H9 (cell line): Measurements from ENCODE around the gene MCM10. TPM values are rescaled to one million over a fixed set of nuclear protein-coding genes. Genes with fewer than 3 reads are reported as not detected.

Source experiments
- DNase-seq: peaks from one replicate; pipeline ENCODE4 v3.0.0-alpha.2; 2017
- H2AFZ ChIP-seq: one replicate; pipeline ENCODE4 v1.6.1; 2013; ENCODE audit warnings: mild to moderate bottlenecking, low read length, control low read depth, moderate library complexity
- H2AK5ac ChIP-seq: 2 replicates; pipeline ENCODE4 v1.6.1; 2013; ENCODE audit warnings: low read length, control low read depth, mixed read lengths; ENCODE audit not compliant: insufficient read length
- H2BK120ac ChIP-seq: one replicate; pipeline ENCODE4 v1.6.1; 2013; ENCODE audit warnings: low read depth, mild to moderate bottlenecking, low read length, control low read depth, inconsistent platforms; ENCODE audit not compliant: poor library complexity, severe bottlenecking
- H2BK12ac ChIP-seq: 2 replicates; pipeline ENCODE4 v1.6.1; 2013; ENCODE audit warnings: low read length, control low read depth, mixed read lengths, low read depth; ENCODE audit not compliant: insufficient read length
- H2BK15ac ChIP-seq: 2 replicates; pipeline ENCODE4 v1.6.1; 2013; ENCODE audit warnings: low read depth, low read length, control low read depth
- H2BK20ac ChIP-seq: one replicate; pipeline ENCODE4 v1.6.1; 2013; ENCODE audit warnings: low read depth, mild to moderate bottlenecking, low read length, control low read depth, inconsistent platforms; ENCODE audit not compliant: poor library complexity, severe bottlenecking
- H2BK5ac ChIP-seq: 2 replicates; pipeline ENCODE4 v1.6.1; 2013; ENCODE audit warnings: low read length, control low read depth, mixed read lengths; ENCODE audit not compliant: insufficient read length
- H3K14ac ChIP-seq: 2 replicates; pipeline ENCODE4 v1.6.1; 2013; ENCODE audit warnings: low read length, control low read depth; ENCODE audit not compliant: insufficient read depth
- H3K18ac ChIP-seq: 2 replicates; pipeline ENCODE4 v1.6.1; 2013; ENCODE audit warnings: low read depth, mild to moderate bottlenecking, mixed read lengths, low read length, control low read depth; ENCODE audit not compliant: insufficient read length
- H3K23ac ChIP-seq: 2 replicates; pipeline ENCODE4 v1.6.1; 2013; ENCODE audit warnings: low read length, control low read depth, mixed read lengths, low read depth; ENCODE audit not compliant: insufficient read length
- H3K23me2 ChIP-seq: 2 replicates; pipeline ENCODE4 v1.6.1; 2013; ENCODE audit warnings: low read depth, mild to moderate bottlenecking, mixed read lengths, low read length, control low read depth; ENCODE audit not compliant: insufficient read length, poor library complexity, severe bottlenecking
- H3K27ac ChIP-seq: 2 replicates; pipeline ENCODE4 v1.5.1; 2013; ENCODE audit warnings: low read length, control low read depth, mixed read lengths, low read depth; ENCODE audit not compliant: insufficient read length
- H3K27me3 ChIP-seq: 2 replicates; pipeline ENCODE4 v1.6.1; 2013; ENCODE audit warnings: low read length, control low read depth, inconsistent platforms; ENCODE audit not compliant: insufficient read depth
- H3K4ac ChIP-seq: 2 replicates; pipeline ENCODE4 v1.6.1; 2013; ENCODE audit warnings: low read depth, mild to moderate bottlenecking, control low read depth, inconsistent platforms, low read length, moderate library complexity
- H3K4me1 ChIP-seq: 2 replicates; pipeline ENCODE4 v1.6.1; 2013; ENCODE audit warnings: low read length, control low read depth, inconsistent platforms; ENCODE audit not compliant: insufficient read depth
- H3K4me2 ChIP-seq: 2 replicates; pipeline ENCODE4 v1.6.1; 2013; ENCODE audit warnings: low read length, control low read depth, mixed read lengths; ENCODE audit not compliant: insufficient read length, insufficient read depth
- H3K56ac ChIP-seq: 2 replicates; pipeline ENCODE4 v1.6.1; 2013; ENCODE audit warnings: low read depth, mild to moderate bottlenecking, mixed read lengths, low read length, control low read depth; ENCODE audit not compliant: insufficient read length
- H3K79me1 ChIP-seq: 2 replicates; pipeline ENCODE4 v1.6.1; 2013; ENCODE audit warnings: low read depth, mild to moderate bottlenecking, moderate library complexity, low read length, control low read depth, inconsistent platforms; ENCODE audit not compliant: insufficient read depth, poor library complexity, severe bottlenecking
- H3K79me2 ChIP-seq: 2 replicates; pipeline ENCODE4 v1.6.1; 2013; ENCODE audit warnings: low read length, control low read depth, inconsistent platforms; ENCODE audit not compliant: insufficient read depth
- H3K9ac ChIP-seq: 2 replicates; pipeline ENCODE4 v1.6.1; 2013; ENCODE audit warnings: low read length, control low read depth, mixed read lengths; ENCODE audit not compliant: insufficient read length; ENCODE audit errors: extremely low read depth
- H3K9me3 ChIP-seq: one replicate; pipeline ENCODE4 v1.6.1; 2013; ENCODE audit warnings: low read depth, low read length, inconsistent platforms; ENCODE audit not compliant: control insufficient read depth
- H3T11ph ChIP-seq: one replicate; pipeline ENCODE4 v1.6.1; 2013; ENCODE audit warnings: mild to moderate bottlenecking, low read length, control low read depth, inconsistent platforms
- H4K20me1 ChIP-seq: one replicate; pipeline ENCODE4 v1.6.1; 2013; ENCODE audit not compliant: control insufficient read depth, insufficient read length, insufficient read depth
- H4K5ac ChIP-seq: 2 replicates; pipeline ENCODE4 v1.6.1; 2013; ENCODE audit warnings: low read depth, mild to moderate bottlenecking, mixed read lengths, low read length, control low read depth; ENCODE audit not compliant: insufficient read length
- H4K8ac ChIP-seq: replicated peaks from 2 replicates; pipeline ENCODE4 v1.6.1; 2013; ENCODE audit warnings: low read length, control low read depth, mixed read lengths, low read depth; ENCODE audit not compliant: insufficient read length
- H4K91ac ChIP-seq: 2 replicates; pipeline ENCODE4 v1.6.1; 2013; ENCODE audit warnings: low read depth, mild to moderate bottlenecking, moderate library complexity, mixed read lengths, low read length, control low read depth; ENCODE audit not compliant: insufficient read length
- H3K27ac Mint-ChIP-seq, 3 experiments: 2 replicates in 2 of 3; 3 replicates in 1 of 3; pipeline ENCODE4 v1.8.0; 2020 to 2021; ENCODE audit warnings: mixed read lengths in 3 of 3, mild to moderate bottlenecking in 1 of 3, moderate library complexity in 1 of 3
- H3K27me3 Mint-ChIP-seq: 2 replicates; pipeline ENCODE4 v1.8.0; 2021; ENCODE audit warnings: low read depth, mild to moderate bottlenecking, moderate library complexity, mixed read lengths
- H3K36me3 Mint-ChIP-seq, 3 experiments: 2 replicates in 2 of 3; 3 replicates in 1 of 3; pipeline ENCODE4 v1.8.0; 2020 to 2021; ENCODE audit warnings: low read depth in 3 of 3, mixed read lengths in 3 of 3; ENCODE audit not compliant: insufficient read depth in 1 of 3
- H3K4me1 Mint-ChIP-seq, 2 experiments: 2 replicates each; pipeline ENCODE4 v1.8.0; 2020; ENCODE audit warnings: mixed read lengths in 2 of 2
- H3K4me3 Mint-ChIP-seq, 2 experiments: 2 replicates in 1 of 2; 3 replicates in 1 of 2; pipeline ENCODE4 v1.8.0; 2020 to 2021; ENCODE audit warnings: mild to moderate bottlenecking in 2 of 2, mixed read lengths in 2 of 2, moderate library complexity in 1 of 2
- H3K9me3 Mint-ChIP-seq, 2 experiments: 2 replicates in 1 of 2; 3 replicates in 1 of 2; pipeline ENCODE4 v1.8.0; 2020; ENCODE audit warnings: mild to moderate bottlenecking in 2 of 2, mixed read lengths in 2 of 2, moderate library complexity in 1 of 2
- CTCF ChIP-seq: fragments of 200-600 bp; sonication (generic); conservative IDR thresholded peaks from 3 replicates; pipeline ENCODE4 v1.8.0; 2021; ENCODE audit warnings: antibody characterized with exemption, mild to moderate bottlenecking
- WGBS: extraction: QIAGEN DNeasy Blood & Tissue Kit; methylation state at CpG from one replicate; pipeline ENCODE4 v1.1.7; 2013; ENCODE audit warnings: missing lambda C conversion rate, low lambda C conversion rate, mixed read lengths; ENCODE audit not compliant: insufficient read length; ENCODE audit errors: extremely low coverage; 5-methylcytosine and 5-hydroxymethylcytosine counted together
- total RNA-seq: library from RNA; stranded (reverse); gene quantifications from 2 replicates; pipeline ENCODE4 v1.2.1, GENCODE V29; 2021

Gene MCM10
- total RNA-seq, 1 experiment from 2014 or later = 67.4 TPM

DNA sequence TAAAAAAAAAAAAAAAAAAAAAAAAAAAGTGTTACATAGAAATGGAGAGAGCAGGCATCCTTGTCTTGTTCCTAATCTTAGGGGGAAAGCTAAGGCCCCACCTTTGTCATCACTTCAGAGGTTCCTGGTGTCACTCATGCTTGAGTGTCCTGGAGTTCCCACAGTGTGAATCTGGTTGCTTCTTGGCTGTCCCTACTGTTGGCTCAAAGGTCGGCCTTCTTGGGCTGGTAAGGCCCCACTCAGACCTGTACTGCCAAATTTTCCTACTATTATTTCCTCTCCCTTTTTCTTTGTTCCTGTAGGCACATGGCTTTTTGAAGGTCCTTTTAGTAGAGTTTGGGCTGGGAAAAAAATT, 39.9 kb upstream of the MCM10 start:
- Histone ChIP-seq H4K20me1 (no peaks in the 10 kb centered on the region), H3K4me1 (no peaks in the 10 kb centered on the region; the same call in 1 of the 2 replicates), H4K8ac (no peak overlapping the region), H3K27me3 (no peaks in the 10 kb centered on the region), H4K91ac (no peak overlapping the region), H2BK20ac (no peak overlapping the region), H3K79me1 (no peaks in the 10 kb centered on the region), H3K9me3 (no peaks in the 10 kb centered on the region), H2BK5ac (no peak overlapping the region), H3K27ac (no peak overlapping the region), H2BK15ac (no peak overlapping the region), H4K5ac (no peak overlapping the region), H3K23me2 (no peaks in the 10 kb centered on the region), H2BK120ac (no peak overlapping the region), H3K18ac (no peak overlapping the region), H3T11ph (no peak overlapping the region), H3K14ac (no peak overlapping the region), H3K9ac (no peak overlapping the region), H2AFZ (no peak overlapping the region), H2AK5ac (no peak overlapping the region), H3K79me2 (no peaks in the 10 kb centered on the region), H3K23ac (no peak overlapping the region), H3K4ac (no peak overlapping the region), H3K4me2 (no peak overlapping the region), H3K56ac (no peak overlapping the region), H2BK12ac (no peak overlapping the region)
- Mint-ChIP-seq H3K4me1 (peaks cover 6 to 13% of the 10 kb centered on the region in 2 experiments), H3K27me3 (no peaks in the 10 kb centered on the region), H3K27ac (no peak overlapping the region), H3K36me3 (peaks cover 3 to 41% (median 23%) of the 10 kb centered on the region in 3 experiments; a peak in 6 of 7 replicates), H3K4me3 (no peak overlapping the region), H3K9me3 (no peaks in the 10 kb centered on the region)
- WGBS = no CpG with 5 or more reads among the region's 1 CpG
- no peak for TF ChIP-seq CTCF
- DNase-seq = no peak
